Panc1 (cell line): ENCODE data around the gene CPEB2.
"Not testable (repeated sequence)": the region's sequence is repeated elsewhere in the genome, so short reads cannot be mapped to it uniquely, and the experiment has no call there.

Experiments used
- POLR2AphosphoS5 ChIP-seq: IDR thresholded peaks from 2 replicates; pipeline ENCODE4 v1.6.1; 2012; ENCODE audit warnings: mild to moderate bottlenecking, low read depth, low read length, moderate library complexity
- SIN3A ChIP-seq: IDR thresholded peaks from 2 replicates; pipeline ENCODE4 v1.6.1; 2012; ENCODE audit warnings: low read depth, mild to moderate bottlenecking, low read length, moderate library complexity, borderline replicate concordance; ENCODE audit not compliant: insufficient read depth
- TCF7L2 ChIP-seq: IDR thresholded peaks from 2 replicates; pipeline ENCODE4 v1.6.1; 2011; ENCODE audit warnings: mild to moderate bottlenecking, low read depth, low read length, inconsistent platforms
- TF ChIP-seq, protein P1 (sequence below): fragments of 450-650 bp; IDR thresholded peaks from 2 replicates; pipeline ENCODE4 v1.5.1; 2017; ENCODE audit warnings: mild to moderate bottlenecking

DNA sequence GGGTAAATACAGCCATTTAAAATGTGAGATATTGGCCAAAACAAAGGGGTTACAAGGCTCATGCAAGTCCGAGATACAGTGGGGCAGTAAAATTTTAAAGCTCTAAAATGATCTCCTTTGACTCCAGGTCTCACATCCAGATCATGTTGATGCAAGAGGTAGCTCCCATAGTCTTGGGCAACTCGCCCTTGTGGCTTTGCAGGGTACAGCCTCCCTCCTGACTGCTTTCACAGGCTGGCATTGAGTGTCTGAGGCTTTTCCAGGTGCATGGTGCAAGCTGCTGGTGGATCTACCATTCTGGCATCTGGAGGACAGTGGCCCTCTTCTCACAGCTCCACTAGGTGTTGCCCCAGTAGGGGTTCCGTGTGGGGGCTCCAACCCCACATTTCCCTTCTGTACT is 83.5 kb downstream of the CPEB2 start:
- not testable (repeated sequence) for TF ChIP-seq POLR2AphosphoS5, TCF7L2, SIN3A
- TF ChIP-seq, protein P1, sequence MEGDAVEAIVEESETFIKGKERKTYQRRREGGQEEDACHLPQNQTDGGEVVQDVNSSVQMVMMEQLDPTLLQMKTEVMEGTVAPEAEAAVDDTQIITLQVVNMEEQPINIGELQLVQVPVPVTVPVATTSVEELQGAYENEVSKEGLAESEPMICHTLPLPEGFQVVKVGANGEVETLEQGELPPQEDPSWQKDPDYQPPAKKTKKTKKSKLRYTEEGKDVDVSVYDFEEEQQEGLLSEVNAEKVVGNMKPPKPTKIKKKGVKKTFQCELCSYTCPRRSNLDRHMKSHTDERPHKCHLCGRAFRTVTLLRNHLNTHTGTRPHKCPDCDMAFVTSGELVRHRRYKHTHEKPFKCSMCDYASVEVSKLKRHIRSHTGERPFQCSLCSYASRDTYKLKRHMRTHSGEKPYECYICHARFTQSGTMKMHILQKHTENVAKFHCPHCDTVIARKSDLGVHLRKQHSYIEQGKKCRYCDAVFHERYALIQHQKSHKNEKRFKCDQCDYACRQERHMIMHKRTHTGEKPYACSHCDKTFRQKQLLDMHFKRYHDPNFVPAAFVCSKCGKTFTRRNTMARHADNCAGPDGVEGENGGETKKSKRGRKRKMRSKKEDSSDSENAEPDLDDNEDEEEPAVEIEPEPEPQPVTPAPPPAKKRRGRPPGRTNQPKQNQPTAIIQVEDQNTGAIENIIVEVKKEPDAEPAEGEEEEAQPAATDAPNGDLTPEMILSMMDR, result not testable (repeated sequence)
